Measurements from ENCODE around the gene PARP6. TPM values are rescaled to one million over a fixed set of nuclear protein-coding genes. Genes with fewer than 3 reads are reported as not detected.

PARP6 gene
- total RNA-seq, 2 donors from 2014 or later, result 87.3 to 92.1 TPM

DNA sequence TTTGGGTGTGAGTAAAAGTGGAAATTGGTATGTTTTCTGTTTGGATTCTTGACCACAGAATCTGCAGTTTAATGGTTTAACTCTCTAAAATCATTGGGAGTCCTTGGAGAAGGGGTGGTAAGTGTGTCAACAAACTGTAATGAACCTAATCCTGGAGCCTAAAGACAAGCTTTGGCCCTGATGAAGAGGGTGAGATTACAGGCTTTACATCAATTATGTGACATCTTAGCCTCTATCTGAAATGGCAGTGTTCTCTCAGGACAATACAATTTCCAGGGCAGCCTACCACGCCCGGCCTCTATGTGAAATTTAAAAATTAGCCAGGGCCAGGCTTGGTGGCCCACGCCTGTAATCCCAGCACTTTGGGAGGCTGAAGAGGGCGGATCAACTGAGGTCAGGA is 37.1 kb downstream of the PARP6 start:
- no peaks in the 10 kb centered on the region for H3K9me3 Mint-ChIP-seq
- H3K4me3 ChIP-seq (ENCODE audit: low read length), result no peak overlapping the region
- peaks cover 7% of the 10 kb centered on the region for H3K4me1 ChIP-seq (ENCODE audit: control insufficient read depth, insufficient read depth, low read length)
- H3K9ac ChIP-seq (ENCODE audit: extremely low read depth, low read length, poor library complexity, severe bottlenecking), result no peak overlapping the region
- H3K36me3 Mint-ChIP-seq (ENCODE audit: low read depth), result peaks cover 12% of the 10 kb centered on the region
- peaks cover 9% of the 10 kb centered on the region for H3K27me3 ChIP-seq (ENCODE audit: control insufficient read depth, insufficient read depth, low read length, poor library complexity, severe bottlenecking)
- H3K4me3 Mint-ChIP-seq, result no peak overlapping the region
- no peak overlapping the region for H3K27ac ChIP-seq (ENCODE audit: low read depth, low read length)
- peaks cover 18% of the 10 kb centered on the region for H3K36me3 ChIP-seq (ENCODE audit: control insufficient read depth, insufficient read depth, low read length)
- DNase-seq, result no peak
- 79 to 83% methylated on average over 4 of the region's 4 CpGs for WGBS, 2 experiments (ENCODE audit: insufficient coverage in 1 of 2, insufficient read length in 1 of 2)
- H3K9me3 ChIP-seq (ENCODE audit: control insufficient read depth, low read length), result no peaks in the 10 kb centered on the region
- TF ChIP-seq CTCF (conservative IDR thresholded peaks at IDR 0.05), result no peak
- H3K4me1 Mint-ChIP-seq, result peaks cover 40% of the 10 kb centered on the region
- peaks cover 28% of the 10 kb centered on the region for H3K27me3 Mint-ChIP-seq (ENCODE audit: insufficient read depth)
- no peak overlapping the region for H3K27ac Mint-ChIP-seq

- H3K27me3 Mint-ChIP-seq (ENCODE audit: insufficient read depth), result peaks cover 28% of the 10 kb centered on the region
- H3K27ac ChIP-seq (ENCODE audit: low read depth, low read length), result no peak overlapping the region
- peaks cover 12% of the 10 kb centered on the region for H3K36me3 Mint-ChIP-seq (ENCODE audit: low read depth)
- H3K4me3 Mint-ChIP-seq, result no peak overlapping the region
- no peak overlapping the region for H3K27ac Mint-ChIP-seq
- peaks cover 40% of the 10 kb centered on the region for H3K4me1 Mint-ChIP-seq
- H3K4me1 ChIP-seq (ENCODE audit: control insufficient read depth, insufficient read depth, low read length), result peaks cover 7% of the 10 kb centered on the region
- no peak for TF ChIP-seq CTCF (conservative IDR thresholded peaks at IDR 0.05)
- no peak overlapping the region for H3K9ac ChIP-seq (ENCODE audit: extremely low read depth, low read length, poor library complexity, severe bottlenecking)
- no peak overlapping the region for H3K4me3 ChIP-seq (ENCODE audit: low read length)
- DNase-seq, result no peak
- H3K36me3 ChIP-seq (ENCODE audit: control insufficient read depth, insufficient read depth, low read length), result peaks cover 14% of the 10 kb centered on the region
- 94 to 100% methylated on average over 5 to 6 of the region's 6 CpGs for WGBS, 2 experiments (ENCODE audit: insufficient coverage in 1 of 2, insufficient read length in 1 of 2)
- no peaks in the 10 kb centered on the region for H3K9me3 ChIP-seq (ENCODE audit: control insufficient read depth, low read length)
- H3K9me3 Mint-ChIP-seq, result no peaks in the 10 kb centered on the region
- peaks cover 9% of the 10 kb centered on the region for H3K27me3 ChIP-seq (ENCODE audit: control insufficient read depth, insufficient read depth, low read length, poor library complexity, severe bottlenecking)
Measured at GRCh38 chr15:72233769-72234168, 38.6 kb downstream of the PARP6 start.

DNA sequence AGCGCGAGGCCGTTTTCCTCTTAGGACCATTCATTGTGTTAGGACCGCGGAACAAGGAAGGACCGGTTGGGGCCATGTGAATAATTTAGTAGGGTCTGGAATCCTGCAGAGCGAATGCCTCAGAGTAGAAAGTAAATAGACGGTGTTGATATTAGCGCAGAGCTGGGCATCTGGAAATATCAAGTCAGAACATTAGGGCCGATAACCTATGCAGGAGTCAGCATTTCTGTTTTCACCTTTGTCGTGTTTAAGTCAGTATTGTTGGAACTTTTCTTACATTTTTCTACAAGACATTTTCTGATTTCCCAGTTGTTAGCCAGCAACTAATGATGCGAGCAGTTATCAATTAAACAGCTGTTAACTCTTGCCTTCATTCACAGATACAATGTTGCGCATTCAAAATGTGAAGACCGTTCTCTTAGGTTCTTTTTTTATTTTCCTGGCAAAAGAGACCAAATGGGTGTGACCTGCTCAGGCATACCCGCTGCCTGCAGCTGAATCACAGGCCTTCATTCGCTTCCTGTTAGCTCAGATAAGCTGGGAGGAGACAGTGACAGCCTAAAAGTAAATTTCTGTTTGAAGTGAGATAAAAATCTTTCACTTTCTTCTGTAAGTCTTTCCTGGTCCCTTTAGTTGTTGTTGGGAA is 40.4 kb downstream of the PARP6 start:
- Histone ChIP-seq H3K27ac (ENCODE audit: low read depth, low read length) (peak overlapping the region; percentile 96), H3K27me3 (ENCODE audit: control insufficient read depth, insufficient read depth, low read length, poor library complexity, severe bottlenecking) (peaks cover 9% of the 10 kb centered on the region), H3K36me3 (ENCODE audit: control insufficient read depth, insufficient read depth, low read length) (peaks cover 25% of the 10 kb centered on the region), H3K9ac (ENCODE audit: extremely low read depth, low read length, poor library complexity, severe bottlenecking) (peak overlapping the region; percentile 76), H3K4me3 (ENCODE audit: low read length) (peak overlapping the region; percentile 99), H3K4me1 (ENCODE audit: control insufficient read depth, insufficient read depth, low read length) (peaks cover 7% of the 10 kb centered on the region), H3K9me3 (ENCODE audit: control insufficient read depth, low read length) (no peaks in the 10 kb centered on the region)
- 9 to 15% methylated on average over 10 to 16 of the region's 16 CpGs for WGBS, 2 experiments (ENCODE audit: insufficient coverage in 1 of 2, insufficient read length in 1 of 2)
- peak; percentile 63 for DNase-seq
- Mint-ChIP-seq H3K9me3 (no peaks in the 10 kb centered on the region), H3K36me3 (ENCODE audit: low read depth) (peaks cover 19% of the 10 kb centered on the region), H3K4me3 (peak overlapping the region; percentile 99), H3K4me1 (peaks cover 44% of the 10 kb centered on the region), H3K27me3 (ENCODE audit: insufficient read depth) (peaks cover 28% of the 10 kb centered on the region), H3K27ac (peak overlapping the region; percentile 97)
- TF ChIP-seq CTCF (conservative IDR thresholded peaks at IDR 0.05), result no peak

Measured in endodermal cell (in vitro differentiated cells).